GM12872 (cell line): ENCODE data around the gene KAZALD1.

Experiments used
- TF ChIP-seq, protein P1 (sequence below): IDR thresholded peaks from 3 replicates; pipeline ENCODE4 v1.5.1; 2011; ENCODE audit warnings: low read depth, mild to moderate bottlenecking, low read length, moderate library complexity; ENCODE audit not compliant: insufficient read depth

Gene KAZALD1

DNA sequence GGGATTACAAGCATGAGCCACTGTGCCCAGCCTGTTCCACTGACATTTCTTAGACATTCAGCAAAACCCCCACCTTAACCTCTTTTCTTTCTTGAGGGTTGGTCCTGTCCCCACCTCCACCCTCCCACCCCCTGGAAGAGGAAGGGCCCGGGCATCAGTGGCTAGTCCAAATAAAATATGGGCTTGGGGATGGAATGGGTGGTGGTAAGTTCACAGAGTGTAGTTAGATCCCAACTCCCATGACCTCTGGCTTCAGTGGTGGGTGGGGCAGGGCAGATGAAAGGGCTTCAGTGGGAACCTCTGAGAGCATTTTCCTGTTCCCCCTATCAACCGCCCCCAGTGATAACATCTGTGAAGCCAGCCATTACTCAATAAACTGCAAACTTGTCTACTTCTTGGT, 20.9 kb upstream of the KAZALD1 start:
- TF ChIP-seq, protein P1, sequence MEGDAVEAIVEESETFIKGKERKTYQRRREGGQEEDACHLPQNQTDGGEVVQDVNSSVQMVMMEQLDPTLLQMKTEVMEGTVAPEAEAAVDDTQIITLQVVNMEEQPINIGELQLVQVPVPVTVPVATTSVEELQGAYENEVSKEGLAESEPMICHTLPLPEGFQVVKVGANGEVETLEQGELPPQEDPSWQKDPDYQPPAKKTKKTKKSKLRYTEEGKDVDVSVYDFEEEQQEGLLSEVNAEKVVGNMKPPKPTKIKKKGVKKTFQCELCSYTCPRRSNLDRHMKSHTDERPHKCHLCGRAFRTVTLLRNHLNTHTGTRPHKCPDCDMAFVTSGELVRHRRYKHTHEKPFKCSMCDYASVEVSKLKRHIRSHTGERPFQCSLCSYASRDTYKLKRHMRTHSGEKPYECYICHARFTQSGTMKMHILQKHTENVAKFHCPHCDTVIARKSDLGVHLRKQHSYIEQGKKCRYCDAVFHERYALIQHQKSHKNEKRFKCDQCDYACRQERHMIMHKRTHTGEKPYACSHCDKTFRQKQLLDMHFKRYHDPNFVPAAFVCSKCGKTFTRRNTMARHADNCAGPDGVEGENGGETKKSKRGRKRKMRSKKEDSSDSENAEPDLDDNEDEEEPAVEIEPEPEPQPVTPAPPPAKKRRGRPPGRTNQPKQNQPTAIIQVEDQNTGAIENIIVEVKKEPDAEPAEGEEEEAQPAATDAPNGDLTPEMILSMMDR, result no peak

DNA sequence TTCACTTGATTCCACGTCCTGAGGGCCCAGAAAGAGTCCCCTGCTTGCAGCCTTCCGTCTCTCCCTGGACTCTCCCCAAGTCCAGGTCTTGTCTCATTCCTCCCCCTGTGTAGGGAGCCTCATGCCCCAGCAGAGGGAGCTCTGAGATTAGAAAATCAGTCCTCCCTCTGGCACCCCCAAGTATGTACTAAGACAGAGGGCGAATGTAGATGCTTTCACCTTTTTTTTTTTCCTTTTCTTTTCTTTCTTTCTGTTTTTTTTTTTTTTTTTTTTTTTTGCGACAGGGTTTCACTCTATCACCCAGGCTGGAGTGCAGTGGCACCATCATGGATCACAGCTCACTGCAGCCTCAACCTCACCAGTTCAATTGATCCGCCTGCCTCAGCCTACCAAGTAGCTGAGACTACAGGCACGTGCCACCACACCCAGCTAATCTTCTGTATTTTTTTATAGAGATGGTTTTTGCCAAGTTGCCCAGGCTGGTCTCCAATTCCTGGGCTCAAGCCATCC, 20.5 kb upstream of the KAZALD1 start:
- TF ChIP-seq, protein P1, result peak; percentile 85

DNA sequence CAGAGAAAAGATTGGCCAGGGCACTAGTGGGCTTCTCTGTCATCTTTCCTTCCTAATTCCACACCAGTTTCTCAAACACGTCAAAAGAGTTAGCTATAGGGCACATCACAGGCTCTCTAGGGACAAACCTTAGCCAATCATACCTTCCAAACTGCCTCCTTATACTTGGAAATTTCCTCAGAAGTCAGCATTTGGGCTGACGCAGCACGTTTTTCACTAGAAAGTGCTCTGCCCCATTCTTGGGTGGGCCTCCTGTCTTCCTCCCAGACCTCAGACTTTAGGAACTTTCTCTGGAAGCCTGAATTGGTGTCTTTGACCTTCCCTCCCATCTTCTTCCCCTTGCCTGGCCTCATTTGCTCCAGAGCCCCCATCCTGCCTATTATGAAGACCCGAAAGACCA, 19.7 kb upstream of the KAZALD1 start:
- TF ChIP-seq, protein P1, result no peak

DNA sequence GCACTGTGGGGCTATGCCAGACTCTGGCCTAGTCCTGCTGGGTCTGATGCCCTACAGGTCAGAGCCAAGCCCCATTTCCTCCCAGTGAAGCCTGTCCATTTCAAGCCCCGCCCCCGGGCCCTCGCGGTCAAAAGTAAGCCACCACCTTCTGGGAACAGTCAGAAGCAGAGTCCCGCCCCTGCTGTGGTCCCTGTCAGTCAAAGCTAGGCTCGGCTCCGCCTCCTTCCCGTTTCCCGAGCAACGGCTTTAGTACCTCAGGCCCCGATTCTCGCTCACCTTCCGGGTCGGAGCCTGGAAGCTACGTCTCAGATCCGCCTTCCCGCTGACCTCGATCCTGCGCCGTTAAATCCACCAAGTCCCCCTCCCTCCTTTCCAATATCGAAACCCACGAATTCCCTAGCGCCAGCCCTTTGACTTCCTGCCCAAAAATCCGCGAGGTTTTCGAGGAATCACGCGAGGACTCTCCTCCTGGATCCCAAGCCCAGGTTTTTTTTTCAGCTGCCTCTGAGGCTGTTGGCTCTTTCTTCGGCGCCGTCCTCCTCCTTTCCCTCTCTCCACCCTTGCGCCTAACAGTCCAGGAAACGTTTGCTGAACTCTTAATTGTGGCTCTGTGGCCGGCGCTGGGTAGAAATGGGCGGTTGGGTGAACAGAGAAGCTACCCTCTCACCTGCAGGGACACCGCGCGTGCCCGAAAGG, 19.0 kb upstream of the KAZALD1 start:
- TF ChIP-seq, protein P1, result no peak

DNA sequence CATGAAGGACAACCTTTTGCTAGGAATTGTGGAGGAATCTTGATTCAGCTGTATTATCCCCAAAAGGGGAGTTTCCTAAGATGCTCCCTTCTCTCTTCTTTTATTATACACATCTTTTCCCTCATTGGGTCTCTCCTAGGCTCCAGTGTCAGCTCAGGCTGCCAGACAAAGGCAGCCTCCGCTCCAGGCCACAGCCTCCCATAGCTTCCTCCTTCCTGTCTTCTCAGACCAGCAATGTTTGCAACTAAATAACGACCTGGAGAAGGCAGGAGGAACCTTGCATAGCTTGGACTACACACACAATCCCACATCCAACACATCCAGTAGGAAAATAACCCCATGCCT, 18.5 kb upstream of the KAZALD1 start:
- TF ChIP-seq, protein P1, result no peak

DNA sequence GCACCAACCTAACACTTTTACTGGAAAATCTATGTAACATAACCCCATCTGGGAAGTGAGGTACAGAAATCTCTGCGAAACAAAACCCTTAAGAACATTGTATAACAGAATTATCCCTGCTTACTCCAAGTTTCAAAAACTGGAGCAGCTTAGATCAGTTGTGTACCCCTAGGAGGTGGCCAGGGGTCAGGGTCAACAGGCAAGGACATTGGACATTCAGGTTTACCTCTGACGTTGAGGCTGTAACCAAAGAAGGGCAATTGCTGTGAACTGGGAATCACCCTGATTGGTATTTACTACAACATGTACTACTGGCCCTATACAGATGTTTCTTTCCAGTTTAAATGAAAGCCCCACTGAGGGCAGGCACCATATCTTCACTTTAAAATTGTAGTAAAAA, 17.7 kb upstream of the KAZALD1 start:
- TF ChIP-seq, protein P1, result no peak

DNA sequence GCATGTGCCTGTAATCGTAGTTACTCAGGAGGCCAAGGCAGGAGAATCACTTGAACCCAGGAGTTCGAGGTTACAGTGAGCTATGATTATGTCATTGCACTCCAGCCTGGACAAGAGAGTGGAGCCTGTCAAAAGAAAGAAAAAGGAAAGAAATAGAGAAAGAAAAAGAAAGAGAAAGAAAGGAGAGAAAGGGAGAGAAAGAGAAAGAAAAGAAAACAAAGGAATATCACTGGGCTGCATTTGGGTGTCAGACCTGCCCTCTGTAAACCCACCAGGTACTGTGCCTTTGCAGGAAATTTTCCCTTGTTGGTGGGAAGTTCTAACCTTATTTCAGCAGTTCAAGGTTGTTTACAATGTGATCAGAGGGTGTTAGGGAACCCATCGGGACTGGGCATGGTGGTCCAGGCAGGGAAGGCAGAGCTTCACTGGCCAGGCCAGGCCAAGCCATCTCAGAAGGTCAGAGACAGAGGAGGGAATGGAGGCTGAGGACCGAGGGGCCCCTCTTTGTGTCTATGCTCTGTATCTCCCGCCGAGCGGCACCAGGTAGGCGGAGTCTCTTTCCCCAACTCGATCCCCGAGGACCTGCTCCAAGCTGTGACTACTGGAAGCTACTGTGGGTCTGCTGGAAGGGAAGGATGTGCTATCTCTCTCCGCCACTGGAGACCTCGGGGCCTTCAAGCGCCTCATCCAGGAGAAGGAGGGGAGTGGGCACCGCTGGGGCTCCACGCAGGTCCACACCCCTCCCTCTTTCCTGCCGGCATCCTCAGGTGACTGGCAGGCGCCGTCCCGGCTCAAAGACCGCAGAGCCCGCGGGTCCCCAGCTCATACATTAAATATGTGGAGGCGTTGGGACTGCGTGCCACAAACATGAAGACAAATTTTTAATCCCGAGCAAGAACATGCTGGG, 15.2 kb upstream of the KAZALD1 start:
- TF ChIP-seq, protein P1, result no peak
